ENCODE measurements around the gene STC2. TPM values are rescaled to one million over a fixed set of nuclear protein-coding genes. Genes with fewer than 3 reads are reported as not detected.

STC2 gene
- total and polyA plus RNA-seq, 3 donors from 2014 or later: 0.87 to 2.0 (median 2.0) TPM

DNA sequence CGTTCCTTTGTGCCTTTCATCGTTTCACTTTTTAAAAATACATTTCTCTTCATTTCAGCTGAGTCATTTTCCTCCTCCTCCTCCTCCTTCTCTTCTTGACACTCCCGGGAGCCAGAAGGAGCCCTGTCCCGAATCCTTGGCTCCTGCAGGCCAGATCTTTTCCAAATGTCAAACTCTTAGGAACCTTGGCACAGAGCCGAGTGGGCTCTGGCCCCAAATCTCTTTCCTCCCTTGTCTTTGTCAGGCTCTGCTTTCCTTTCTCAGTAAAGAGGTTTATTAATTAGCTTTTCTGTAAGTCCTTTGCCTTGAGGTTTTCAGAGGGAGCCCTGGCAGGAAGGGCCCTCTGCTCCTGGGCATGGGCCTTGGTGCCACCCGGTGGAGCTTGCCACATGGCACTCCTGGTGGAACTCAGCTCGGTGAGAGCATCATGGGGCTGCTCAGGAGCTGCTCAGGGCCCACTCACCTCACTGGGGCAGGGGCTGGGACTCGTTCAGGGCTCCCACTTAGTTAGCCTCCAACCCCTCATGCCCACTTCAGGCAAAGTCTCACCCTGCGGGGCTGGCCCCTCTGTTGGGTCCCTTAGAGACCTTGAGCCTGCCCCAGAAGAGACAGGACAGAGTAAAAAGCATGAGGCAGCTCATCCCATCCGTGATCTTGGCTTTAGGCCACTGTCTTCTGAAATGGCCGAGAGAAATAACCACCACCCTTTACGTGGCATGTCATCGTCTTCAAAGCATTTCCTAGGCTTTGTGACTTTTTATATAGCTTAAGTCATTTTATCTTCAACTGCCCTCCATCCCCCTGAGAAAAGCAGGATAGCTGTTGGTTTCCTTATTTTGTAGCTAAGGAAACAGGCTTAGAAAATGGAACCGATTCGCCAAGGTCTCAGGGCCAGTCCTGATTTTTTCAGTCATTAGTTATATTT lies 17.1 kb downstream of the STC2 start:
- DNase-seq: peak; percentile 63
- 66 to 67% methylated on average over 11 to 15 of the region's 15 CpGs for WGBS, 2 donors

DNA sequence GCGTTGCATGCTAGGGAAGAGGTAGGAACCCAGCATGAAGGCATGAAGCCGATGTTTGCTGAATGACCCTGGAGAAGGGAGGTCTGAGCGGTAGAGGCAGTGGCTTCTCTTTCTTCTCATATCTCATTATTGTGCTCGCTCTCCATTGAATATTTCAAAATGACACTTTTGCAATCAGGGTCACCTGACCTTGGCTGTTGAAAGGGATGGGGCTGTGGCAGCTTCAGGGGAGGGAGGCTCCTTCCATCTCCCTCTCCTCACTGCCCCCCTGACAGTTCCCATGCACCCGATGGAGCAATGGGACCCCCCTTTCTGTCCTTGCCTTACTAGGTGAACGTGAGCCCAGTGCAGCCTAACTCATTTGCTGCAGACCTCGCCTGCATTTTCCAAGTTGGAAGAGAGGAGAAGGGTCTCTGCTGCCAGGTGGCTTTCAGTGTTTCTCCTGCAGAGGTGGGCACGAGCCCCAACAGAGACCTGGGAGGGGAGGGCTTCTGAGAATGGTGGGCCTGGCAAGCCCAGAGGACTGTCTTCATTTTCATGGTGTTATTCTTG lies 17.9 kb downstream of the STC2 start:
- Histone ChIP-seq H3K36me3 (ENCODE audit: low read depth, missing control alignments) (no peaks in the 10 kb centered on the region), H3K27me3 (no peaks in the 10 kb centered on the region), H3K4me1 (peaks cover 17% of the 10 kb centered on the region), H3K9me3 (no peaks in the 10 kb centered on the region), H3K27ac (peak overlapping the region in 1 of 2 donors; percentile 70), H3K4me3 (no peak overlapping the region)
- intact Hi-C loops (cut with DNase I; ENCODE audit: low total_unique reads): no loop called here
- 57 to 86% methylated on average over 8 of the region's 8 CpGs for WGBS, 2 donors
- DNase-seq: no peak
- TF ChIP-seq POLR2A (IDR thresholded peaks at IDR 0.05): no peak
- TF ChIP-seq, protein P1, sequence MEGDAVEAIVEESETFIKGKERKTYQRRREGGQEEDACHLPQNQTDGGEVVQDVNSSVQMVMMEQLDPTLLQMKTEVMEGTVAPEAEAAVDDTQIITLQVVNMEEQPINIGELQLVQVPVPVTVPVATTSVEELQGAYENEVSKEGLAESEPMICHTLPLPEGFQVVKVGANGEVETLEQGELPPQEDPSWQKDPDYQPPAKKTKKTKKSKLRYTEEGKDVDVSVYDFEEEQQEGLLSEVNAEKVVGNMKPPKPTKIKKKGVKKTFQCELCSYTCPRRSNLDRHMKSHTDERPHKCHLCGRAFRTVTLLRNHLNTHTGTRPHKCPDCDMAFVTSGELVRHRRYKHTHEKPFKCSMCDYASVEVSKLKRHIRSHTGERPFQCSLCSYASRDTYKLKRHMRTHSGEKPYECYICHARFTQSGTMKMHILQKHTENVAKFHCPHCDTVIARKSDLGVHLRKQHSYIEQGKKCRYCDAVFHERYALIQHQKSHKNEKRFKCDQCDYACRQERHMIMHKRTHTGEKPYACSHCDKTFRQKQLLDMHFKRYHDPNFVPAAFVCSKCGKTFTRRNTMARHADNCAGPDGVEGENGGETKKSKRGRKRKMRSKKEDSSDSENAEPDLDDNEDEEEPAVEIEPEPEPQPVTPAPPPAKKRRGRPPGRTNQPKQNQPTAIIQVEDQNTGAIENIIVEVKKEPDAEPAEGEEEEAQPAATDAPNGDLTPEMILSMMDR (IDR thresholded peaks at IDR 0.05): no peak

More for the DNA sequence above, 17.1 kb downstream of the STC2 start:
- peak overlapping the region in 1 of 2 donors; percentile 70 for H3K27ac ChIP-seq
- TF ChIP-seq POLR2A (IDR thresholded peaks at IDR 0.05): no peak
- TF ChIP-seq, protein P1 (IDR thresholded peaks at IDR 0.05): no peak
- H3K4me3 ChIP-seq: no peak overlapping the region
- H3K36me3 ChIP-seq (ENCODE audit: low read depth, missing control alignments): no peaks in the 10 kb centered on the region
- no peaks in the 10 kb centered on the region for H3K9me3 ChIP-seq
- intact Hi-C loops (cut with DNase I; ENCODE audit: low total_unique reads): no loop called here
- H3K4me1 ChIP-seq: peaks cover 22% of the 10 kb centered on the region
- H3K27me3 ChIP-seq: no peaks in the 10 kb centered on the region

DNA sequence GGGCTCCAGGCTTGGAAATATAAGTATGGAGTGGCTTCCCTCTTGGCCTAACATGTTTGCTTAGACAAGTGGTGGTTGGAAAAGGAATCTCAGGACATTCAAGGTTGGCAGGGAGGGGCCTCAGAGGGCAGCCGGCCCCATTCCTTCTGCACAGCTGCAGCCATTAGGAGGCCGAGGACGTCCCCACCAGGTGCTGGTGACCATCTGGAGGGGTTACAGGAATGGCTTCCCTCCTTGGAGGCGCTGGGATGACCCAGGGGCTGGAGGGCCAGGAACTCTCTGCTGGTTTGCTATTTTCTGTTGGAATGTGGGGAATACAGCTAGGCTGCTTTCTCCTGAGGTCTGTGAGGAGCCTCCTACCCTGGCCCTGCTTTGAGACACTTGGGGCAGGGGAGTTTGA lies 18.5 kb downstream of the STC2 start:
- Histone ChIP-seq H3K27ac (no peak overlapping the region), H3K4me1 (peaks cover 17% of the 10 kb centered on the region), H3K27me3 (no peaks in the 10 kb centered on the region), H3K4me3 (no peak overlapping the region), H3K9me3 (no peaks in the 10 kb centered on the region), H3K36me3 (ENCODE audit: low read depth, missing control alignments) (no peaks in the 10 kb centered on the region)
- no peak for TF ChIP-seq POLR2A (IDR thresholded peaks at IDR 0.05)
- TF ChIP-seq, protein P1 (IDR thresholded peaks at IDR 0.05): no peak
- 75 to 100% methylated on average over 1 to 4 of the region's 4 CpGs for WGBS, 2 donors
- intact Hi-C loops (cut with DNase I; ENCODE audit: low total_unique reads): no loop called here
- no peak for DNase-seq

DNA sequence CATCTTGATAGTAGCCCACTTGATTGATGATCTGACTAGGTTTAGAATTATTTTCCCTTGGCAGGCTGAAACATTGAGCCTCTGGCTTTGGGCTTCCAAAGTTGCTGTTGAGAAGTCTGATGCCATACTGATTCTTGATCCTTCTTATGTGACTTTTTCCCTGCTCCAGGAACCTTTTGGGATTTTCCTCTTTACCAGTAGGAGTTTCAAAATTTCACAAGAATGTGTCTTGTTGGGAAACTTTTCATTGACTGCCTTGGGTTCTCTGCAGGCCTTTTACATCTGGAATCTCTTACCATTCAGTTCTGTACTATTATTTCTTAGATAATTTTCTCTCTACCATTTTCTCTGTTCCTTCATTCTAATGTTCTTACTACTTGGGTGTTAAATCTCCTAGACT lies 20.0 kb downstream of the STC2 start:
- Histone ChIP-seq H3K4me3 (no peak overlapping the region), H3K4me1 (peaks cover 17% of the 10 kb centered on the region)

More for the DNA sequence above, 20.0 kb downstream of the STC2 start:
- Histone ChIP-seq H3K36me3 (ENCODE audit: low read depth, missing control alignments) (no peaks in the 10 kb centered on the region), H3K27me3 (no peaks in the 10 kb centered on the region), H3K9me3 (no peaks in the 10 kb centered on the region), H3K27ac (no peak overlapping the region)
- DNase-seq: no peak
- intact Hi-C loops (cut with DNase I; ENCODE audit: low total_unique reads): no loop called here
- no peak for TF ChIP-seq POLR2A (IDR thresholded peaks at IDR 0.05)
- TF ChIP-seq, protein P1 (IDR thresholded peaks at IDR 0.05): no peak

Measured in testis (tissue), 3 donors.